ENCODE results near the gene MSANTD3. TPM values are rescaled to one million over a fixed set of nuclear protein-coding genes. Genes with fewer than 3 reads are reported as not detected.

Gene MSANTD3
- total RNA-seq, 1 experiment from 2014 or later, result 35.7 TPM

GRCh38 chr9:100479820-100480219 lies 52.9 kb downstream of the MSANTD3 start:
- H3K27me3 Mint-ChIP-seq (ENCODE audit: low read depth), result no peaks in the 10 kb centered on the region
- Histone ChIP-seq H2BK15ac (ENCODE audit: low read depth, low read length) (no peak overlapping the region), H3K14ac (ENCODE audit: insufficient read depth, low read length) (no peak overlapping the region), H2BK20ac (ENCODE audit: low read depth, low read length, poor library complexity, severe bottlenecking) (no peak overlapping the region), H3K23ac (ENCODE audit: insufficient read length, low read depth, low read length) (no peak overlapping the region), H3K4me1 (ENCODE audit: insufficient read depth, low read length) (peaks cover 5% of the 10 kb centered on the region), H3T11ph (ENCODE audit: low read length) (no peak overlapping the region), H3K4me2 (ENCODE audit: insufficient read depth, insufficient read length, low read length) (no peak overlapping the region), H2BK12ac (ENCODE audit: insufficient read length, low read depth, low read length) (no peak overlapping the region), H3K9ac (ENCODE audit: extremely low read depth, insufficient read length, low read length) (no peak overlapping the region), H4K8ac (replicated peaks; ENCODE audit: insufficient read length, low read depth, low read length) (no peak overlapping the region), H2BK120ac (ENCODE audit: low read depth, low read length, poor library complexity, severe bottlenecking) (no peak overlapping the region), H4K5ac (ENCODE audit: insufficient read length, low read depth, low read length) (no peak overlapping the region), H3K27me3 (ENCODE audit: insufficient read depth, low read length) (no peaks in the 10 kb centered on the region), H3K23me2 (ENCODE audit: insufficient read length, low read depth, low read length, poor library complexity, severe bottlenecking) (peaks cover 2% of the 10 kb centered on the region), H4K91ac (ENCODE audit: insufficient read length, low read depth, low read length) (no peak overlapping the region), H2AFZ (ENCODE audit: low read length) (no peak overlapping the region), H4K20me1 (ENCODE audit: control insufficient read depth, insufficient read depth, insufficient read length) (no peaks in the 10 kb centered on the region), H3K56ac (ENCODE audit: insufficient read length, low read depth, low read length) (no peak overlapping the region), H3K18ac (ENCODE audit: insufficient read length, low read depth, low read length) (no peak overlapping the region), H3K79me1 (ENCODE audit: insufficient read depth, low read depth, low read length, poor library complexity, severe bottlenecking) (peaks cover 3% of the 10 kb centered on the region), H2BK5ac (ENCODE audit: insufficient read length, low read length) (no peak overlapping the region), H2AK5ac (ENCODE audit: insufficient read length, low read length) (no peak overlapping the region), H3K27ac (ENCODE audit: insufficient read length, low read depth, low read length) (no peak overlapping the region), H3K9me3 (ENCODE audit: control insufficient read depth, low read depth, low read length) (no peaks in the 10 kb centered on the region), H3K4ac (ENCODE audit: low read depth, low read length) (no peak overlapping the region), H3K79me2 (ENCODE audit: insufficient read depth, low read length) (peaks cover 42% of the 10 kb centered on the region; the same call in 1 of the 2 replicates)
- no peak overlapping the region for H3K4me3 Mint-ChIP-seq
- peaks cover 4 to 22% (median 7%) of the 10 kb centered on the region in 3 experiments; a peak in 5 of 7 replicates for H3K36me3 Mint-ChIP-seq (ENCODE audit: insufficient read depth in 1 of 3, low read depth in 3 of 3)
- no peak overlapping the region for H3K27ac Mint-ChIP-seq
- TF ChIP-seq, protein P1, sequence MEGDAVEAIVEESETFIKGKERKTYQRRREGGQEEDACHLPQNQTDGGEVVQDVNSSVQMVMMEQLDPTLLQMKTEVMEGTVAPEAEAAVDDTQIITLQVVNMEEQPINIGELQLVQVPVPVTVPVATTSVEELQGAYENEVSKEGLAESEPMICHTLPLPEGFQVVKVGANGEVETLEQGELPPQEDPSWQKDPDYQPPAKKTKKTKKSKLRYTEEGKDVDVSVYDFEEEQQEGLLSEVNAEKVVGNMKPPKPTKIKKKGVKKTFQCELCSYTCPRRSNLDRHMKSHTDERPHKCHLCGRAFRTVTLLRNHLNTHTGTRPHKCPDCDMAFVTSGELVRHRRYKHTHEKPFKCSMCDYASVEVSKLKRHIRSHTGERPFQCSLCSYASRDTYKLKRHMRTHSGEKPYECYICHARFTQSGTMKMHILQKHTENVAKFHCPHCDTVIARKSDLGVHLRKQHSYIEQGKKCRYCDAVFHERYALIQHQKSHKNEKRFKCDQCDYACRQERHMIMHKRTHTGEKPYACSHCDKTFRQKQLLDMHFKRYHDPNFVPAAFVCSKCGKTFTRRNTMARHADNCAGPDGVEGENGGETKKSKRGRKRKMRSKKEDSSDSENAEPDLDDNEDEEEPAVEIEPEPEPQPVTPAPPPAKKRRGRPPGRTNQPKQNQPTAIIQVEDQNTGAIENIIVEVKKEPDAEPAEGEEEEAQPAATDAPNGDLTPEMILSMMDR (conservative IDR thresholded peaks at IDR 0.05), result no peak
- no peak for DNase-seq
- no peaks in the 10 kb centered on the region for H3K9me3 Mint-ChIP-seq
- H3K4me1 Mint-ChIP-seq, result peaks cover 38 to 44% of the 10 kb centered on the region in 2 experiments
- no CpG with 5 or more reads among the region's 2 CpGs for WGBS (ENCODE audit: extremely low coverage, insufficient read length, low lambda C conversion rate)
